ENCODE results near the gene CEP89. TPM values are rescaled to one million over a fixed set of nuclear protein-coding genes. Genes with fewer than 3 reads are reported as not detected.

CEP89 gene
- total RNA-seq, 1 donor from 2014 or later = 32.9 TPM

DNA sequence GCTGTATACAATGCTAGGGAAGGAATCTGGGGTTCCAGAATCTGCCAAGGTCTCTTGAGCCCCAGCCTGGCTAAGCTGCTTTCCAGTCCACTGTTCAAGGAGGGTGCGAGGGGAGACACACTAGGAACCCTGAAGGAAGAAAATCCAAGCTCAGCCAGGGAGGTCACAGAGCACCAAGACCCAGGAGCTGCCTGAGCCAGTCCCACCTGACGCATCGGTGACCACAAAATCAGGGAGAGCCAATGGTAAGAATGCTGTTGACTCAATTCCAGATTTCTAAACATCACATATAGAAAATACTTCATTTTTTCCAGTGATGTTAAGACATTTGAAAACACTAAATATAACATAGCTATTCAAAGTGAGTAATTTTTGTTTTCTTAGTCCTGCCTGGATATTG is 50.1 kb downstream of the CEP89 start:
- no peak overlapping the region for H3K4me3 Mint-ChIP-seq (ENCODE audit: unreplicated experiment)
- H3K27ac Mint-ChIP-seq (ENCODE audit: unreplicated experiment) = no peak overlapping the region
- DNase-seq (ENCODE audit: extremely low spot score, unreplicated experiment) = no peak
- TF ChIP-seq, protein P1, sequence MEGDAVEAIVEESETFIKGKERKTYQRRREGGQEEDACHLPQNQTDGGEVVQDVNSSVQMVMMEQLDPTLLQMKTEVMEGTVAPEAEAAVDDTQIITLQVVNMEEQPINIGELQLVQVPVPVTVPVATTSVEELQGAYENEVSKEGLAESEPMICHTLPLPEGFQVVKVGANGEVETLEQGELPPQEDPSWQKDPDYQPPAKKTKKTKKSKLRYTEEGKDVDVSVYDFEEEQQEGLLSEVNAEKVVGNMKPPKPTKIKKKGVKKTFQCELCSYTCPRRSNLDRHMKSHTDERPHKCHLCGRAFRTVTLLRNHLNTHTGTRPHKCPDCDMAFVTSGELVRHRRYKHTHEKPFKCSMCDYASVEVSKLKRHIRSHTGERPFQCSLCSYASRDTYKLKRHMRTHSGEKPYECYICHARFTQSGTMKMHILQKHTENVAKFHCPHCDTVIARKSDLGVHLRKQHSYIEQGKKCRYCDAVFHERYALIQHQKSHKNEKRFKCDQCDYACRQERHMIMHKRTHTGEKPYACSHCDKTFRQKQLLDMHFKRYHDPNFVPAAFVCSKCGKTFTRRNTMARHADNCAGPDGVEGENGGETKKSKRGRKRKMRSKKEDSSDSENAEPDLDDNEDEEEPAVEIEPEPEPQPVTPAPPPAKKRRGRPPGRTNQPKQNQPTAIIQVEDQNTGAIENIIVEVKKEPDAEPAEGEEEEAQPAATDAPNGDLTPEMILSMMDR (IDR thresholded peaks at IDR 0.05) = no peak
- peaks cover 28% of the 10 kb centered on the region for H3K36me3 Mint-ChIP-seq (ENCODE audit: unreplicated experiment)
- no peaks in the 10 kb centered on the region for H3K27me3 Mint-ChIP-seq (ENCODE audit: unreplicated experiment)
- H3K9me3 Mint-ChIP-seq (ENCODE audit: unreplicated experiment) = no peaks in the 10 kb centered on the region
- no peaks in the 10 kb centered on the region for H3K4me1 Mint-ChIP-seq (ENCODE audit: unreplicated experiment)

GRCh38 chr19:32919365-32919764 is 52.4 kb downstream of the CEP89 start:
- Mint-ChIP-seq H3K4me1 (ENCODE audit: unreplicated experiment) (no peaks in the 10 kb centered on the region), H3K9me3 (ENCODE audit: unreplicated experiment) (no peaks in the 10 kb centered on the region), H3K27me3 (ENCODE audit: unreplicated experiment) (no peaks in the 10 kb centered on the region), H3K4me3 (ENCODE audit: unreplicated experiment) (no peak overlapping the region), H3K36me3 (ENCODE audit: unreplicated experiment) (peaks cover 24% of the 10 kb centered on the region), H3K27ac (ENCODE audit: unreplicated experiment) (no peak overlapping the region)
- DNase-seq (ENCODE audit: extremely low spot score, unreplicated experiment) = peak; percentile 68
- TF ChIP-seq, protein P1 (IDR thresholded peaks at IDR 0.05) = no peak

DNA sequence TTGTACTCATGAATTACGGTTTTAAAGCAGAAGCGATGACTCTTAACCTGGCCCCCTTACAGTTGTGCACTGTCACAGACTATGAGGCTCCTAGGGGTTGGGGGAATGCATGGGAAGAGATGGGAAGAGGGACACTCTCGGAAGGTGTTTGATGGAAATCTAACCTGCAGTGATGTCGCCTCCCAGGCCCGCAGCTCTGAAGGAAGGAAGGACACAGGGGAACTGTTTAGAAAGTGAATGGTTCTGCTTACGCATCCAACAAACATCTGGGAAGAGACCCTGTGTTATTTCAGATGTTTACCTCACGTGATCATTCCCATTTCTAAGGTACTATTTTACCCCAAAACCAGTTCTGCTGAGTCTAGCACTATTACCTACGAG is 54.2 kb downstream of the CEP89 start:
- Mint-ChIP-seq H3K4me1 (ENCODE audit: unreplicated experiment) (no peaks in the 10 kb centered on the region), H3K27me3 (ENCODE audit: unreplicated experiment) (no peaks in the 10 kb centered on the region), H3K9me3 (ENCODE audit: unreplicated experiment) (no peaks in the 10 kb centered on the region), H3K36me3 (ENCODE audit: unreplicated experiment) (peaks cover 17% of the 10 kb centered on the region), H3K4me3 (ENCODE audit: unreplicated experiment) (no peak overlapping the region), H3K27ac (ENCODE audit: unreplicated experiment) (no peak overlapping the region)
- TF ChIP-seq, protein P1 (IDR thresholded peaks at IDR 0.05) = no peak
- no peak for DNase-seq (ENCODE audit: extremely low spot score, unreplicated experiment)

DNA sequence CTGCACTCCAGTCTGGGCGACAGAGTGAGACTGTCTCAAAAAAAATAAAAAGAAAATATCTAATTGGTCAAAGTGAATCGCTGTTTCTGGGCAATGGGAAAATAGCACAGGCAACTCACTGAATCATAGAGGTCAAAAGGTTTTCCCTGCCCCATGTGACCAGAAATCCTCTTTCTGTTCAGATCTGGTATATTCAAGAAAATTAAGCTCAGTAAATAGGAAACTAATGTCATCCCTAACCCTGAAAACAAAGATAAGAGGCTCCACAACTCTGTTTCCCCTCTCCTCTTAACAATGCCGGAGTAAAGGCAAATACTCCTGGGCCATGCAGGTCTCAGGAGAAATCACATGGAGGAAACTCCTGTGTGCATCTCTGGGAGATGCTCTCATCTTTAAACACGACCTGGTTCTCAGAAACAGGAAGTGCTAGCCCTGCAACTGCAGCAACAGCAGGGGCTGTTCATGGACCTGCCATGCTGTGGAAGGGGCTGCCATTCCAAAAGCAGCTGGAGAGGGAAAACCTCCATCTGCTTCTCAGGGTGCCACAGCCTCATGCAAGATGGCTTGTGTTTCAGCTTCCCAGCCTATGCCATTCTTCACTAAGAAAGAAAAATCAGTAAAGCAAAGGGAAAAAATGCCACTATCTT is 54.7 kb downstream of the CEP89 start:
- H3K27ac Mint-ChIP-seq (ENCODE audit: unreplicated experiment) = no peak overlapping the region
- no peaks in the 10 kb centered on the region for H3K27me3 Mint-ChIP-seq (ENCODE audit: unreplicated experiment)
- H3K9me3 Mint-ChIP-seq (ENCODE audit: unreplicated experiment) = no peaks in the 10 kb centered on the region
- DNase-seq (ENCODE audit: extremely low spot score, unreplicated experiment) = peak; percentile 56
- TF ChIP-seq, protein P1 (IDR thresholded peaks at IDR 0.05) = no peak
- no peaks in the 10 kb centered on the region for H3K4me1 Mint-ChIP-seq (ENCODE audit: unreplicated experiment)
- H3K4me3 Mint-ChIP-seq (ENCODE audit: unreplicated experiment) = no peak overlapping the region
- peaks cover 20% of the 10 kb centered on the region for H3K36me3 Mint-ChIP-seq (ENCODE audit: unreplicated experiment)

DNA sequence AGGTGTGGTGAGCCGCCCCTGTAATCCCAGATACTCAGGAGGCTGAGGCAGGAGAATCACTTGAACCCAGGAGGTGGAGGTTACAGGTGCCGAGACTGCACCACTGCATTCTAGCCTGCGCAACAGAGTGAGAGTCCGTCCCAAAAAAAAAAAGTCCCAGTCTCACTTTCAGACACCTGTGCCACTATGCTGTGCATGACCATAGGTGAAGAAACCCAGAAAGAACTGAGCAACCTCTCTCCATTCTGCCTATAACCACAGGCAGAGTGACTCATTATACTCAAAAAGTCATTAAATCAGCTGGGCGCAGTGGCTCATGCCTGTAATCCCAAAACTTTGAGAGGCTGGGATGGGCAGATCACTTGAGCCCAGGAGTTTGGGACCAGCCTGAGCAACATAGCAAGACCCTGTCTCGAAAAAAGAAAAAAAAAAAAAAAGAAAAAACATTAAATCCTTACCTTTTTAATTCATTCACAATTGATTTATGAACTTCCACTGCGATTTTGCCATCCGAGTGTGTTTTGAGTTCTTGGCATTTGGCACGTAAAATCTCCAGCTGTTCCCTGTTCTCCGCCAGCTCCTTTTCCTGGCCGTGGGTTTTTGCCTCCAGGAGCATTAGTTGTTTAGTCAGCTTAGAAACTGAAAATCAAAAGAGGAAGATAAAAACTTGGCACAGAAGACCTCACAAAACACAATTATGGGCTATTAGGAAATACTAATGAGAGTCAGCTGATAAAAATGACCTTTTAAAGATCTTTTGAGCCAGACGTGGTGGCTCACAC is 56.7 kb downstream of the CEP89 start:
- no peaks in the 10 kb centered on the region for H3K27me3 Mint-ChIP-seq (ENCODE audit: unreplicated experiment)
- no peak for DNase-seq (ENCODE audit: extremely low spot score, unreplicated experiment)
- no peak overlapping the region for H3K27ac Mint-ChIP-seq (ENCODE audit: unreplicated experiment)
- H3K4me3 Mint-ChIP-seq (ENCODE audit: unreplicated experiment) = no peak overlapping the region
- H3K9me3 Mint-ChIP-seq (ENCODE audit: unreplicated experiment) = no peaks in the 10 kb centered on the region
- TF ChIP-seq, protein P1 (IDR thresholded peaks at IDR 0.05) = no peak
- H3K36me3 Mint-ChIP-seq (ENCODE audit: unreplicated experiment) = peaks cover 20% of the 10 kb centered on the region
- H3K4me1 Mint-ChIP-seq (ENCODE audit: unreplicated experiment) = no peaks in the 10 kb centered on the region

Measured in osteocyte (in vitro differentiated cells).